A549 (cell line): Measurements from ENCODE around the gene CIAO3. TPM values are rescaled to one million over a fixed set of nuclear protein-coding genes. Genes with fewer than 3 reads are reported as not detected.

ENCODE experiments used
- ATAC-seq, 2 experiments: fragments of 200-7000 bp in 1 of 2; fragments of >200 bp in 1 of 2; cut with Nextera tagmentation in 1 of 2; cut with Tn5 transposase in 1 of 2; 3 replicates each; pipeline versions ENCODE4 v1.8.0 to v1.9.1; 2018 to 2020; ENCODE audit warnings: mild to moderate bottlenecking in 1 of 2, moderate library complexity in 1 of 2
- CTCF ChIA-PET: fragments of 300-600 bp; sonication (Branson Sonifier 250); formaldehyde crosslinking; extraction: SDS; loops from one replicate; lab custom pipeline; 2021; ENCODE audit warnings: antibody characterized with exemption, inconsistent platforms; lab: Yijun Ruan, JAX
- POLR2A ChIA-PET: fragments of 350-600 bp; formaldehyde crosslinking; extraction: SDS; loops from one replicate; lab custom pipeline; 2021; ENCODE audit warnings: antibody characterized with exemption, inconsistent platforms; lab: Yijun Ruan, JAX
- DNase-seq, 2 experiments: peaks; one replicate each; pipeline versions ENCODE4 v3.0.0 to v3.0.0-alpha.2; 2011 to 2016; ENCODE audit warnings: low read depth in 1 of 2, low spot score in 1 of 2
- FAIRE-seq: peaks from 2 replicates; lab custom pipeline; 2011; peaks lifted over from hg19 to GRCh38; lab: Jason Lieb, UNC
- H3K27ac ChIP-seq, 2 experiments: fragments of >200 bp; sonication (Bioruptor Twin); formaldehyde crosslinking; 3 replicates each; pipeline ENCODE4 v1.5.1; 2016 to 2017
- H3K4me1 ChIP-seq: fragments of >200 bp; sonication (Bioruptor Twin); formaldehyde crosslinking; 3 replicates; pipeline ENCODE4 v1.6.1; 2016
- H3K4me2 ChIP-seq: fragments of >200 bp; sonication (Bioruptor Twin); formaldehyde crosslinking; 3 replicates; pipeline ENCODE4 v1.6.1; 2016
- H3K4me3 ChIP-seq: fragments of >200 bp; sonication (Bioruptor Twin); formaldehyde crosslinking; 3 replicates; pipeline ENCODE4 v1.5.1; 2016
- H3K9me3 ChIP-seq: fragments of >200 bp; sonication (Bioruptor Twin); formaldehyde crosslinking; 3 replicates; pipeline ENCODE4 v1.6.1; 2016
- HDAC2 ChIP-seq: fragments of 200-600 bp; sonication (generic); IDR thresholded peaks from 2 replicates; pipeline ENCODE4 v1.6.1; 2016
- POLR2AphosphoS2 ChIP-seq: conservative IDR thresholded peaks from 2 replicates; pipeline ENCODE4 v1.6.1; 2012; ENCODE audit warnings: low read length, improper control_type of control experiment, inconsistent platforms
- RFX5 ChIP-seq: fragments of 450-650 bp; IDR thresholded peaks from 2 replicates; pipeline ENCODE4 v1.7.1; 2014; ENCODE audit warnings: antibody characterized with exemption, mild to moderate bottlenecking, moderate library complexity
- RNF2 ChIP-seq: fragments of 200-600 bp; sonication (generic); IDR thresholded peaks from 2 replicates; pipeline ENCODE4 v1.6.1; 2016; ENCODE audit warnings: low read depth, mild to moderate bottlenecking, antibody characterized with exemption, moderate library complexity, borderline replicate concordance
- SMC3 ChIP-seq: fragments of >200 bp; sonication (Bioruptor Twin); formaldehyde crosslinking; IDR thresholded peaks from 3 replicates; pipeline ENCODE4 v1.6.1; 2018; ENCODE audit warnings: inconsistent platforms
- ZSCAN20 ChIP-seq: fragments of 250-450 bp; sonication (Bioruptor Pico); IDR thresholded peaks from 2 replicates; pipeline ENCODE4 v1.8.0; 2022; ENCODE audit warnings: mild to moderate bottlenecking, moderate library complexity
- WGBS: methylation state at CpG from one replicate; pipeline ENCODE4 v1.1.6; 2017; ENCODE audit errors: missing lambda C conversion rate; 5-methylcytosine and 5-hydroxymethylcytosine counted together
- polyA plus RNA-seq, 4 experiments: library from polyadenylated mRNA; depleted of rRNA in 3 of 4; stranded (reverse); fragments of >200 nt; fragmentation: RNase III in 1 of 4; extraction: RNeasy Plus Mini Kit Qiagen cat#74134 plus additional on column Dnase treatment in 1 of 4; gene quantifications; 2 replicates in 3 of 4; 3 replicates in 1 of 4; pipeline ENCODE4 v1.2.3, GENCODE V29; 2011 to 2017
- TF ChIP-seq, protein P1 (sequence below): fragments of 450-650 bp; IDR thresholded peaks from 2 replicates; pipeline ENCODE4 v1.6.1; 2014; ENCODE audit warnings: antibody characterized with exemption
- TF ChIP-seq, protein P2 (sequence below): fragments of >200 bp; sonication (Bioruptor Twin); formaldehyde crosslinking; IDR thresholded peaks from 3 replicates; pipeline ENCODE4 v1.5.1; 2016
- TF ChIP-seq, protein P3 (sequence below): IDR thresholded peaks from 2 replicates; pipeline ENCODE4 v1.6.1; 2012
- TF ChIP-seq, protein P4 (sequence below): IDR thresholded peaks from 2 replicates; pipeline ENCODE4 v1.6.1; 2012
- TF ChIP-seq, protein P5 (sequence below): fragments of >200 bp; sonication (Bioruptor Twin); formaldehyde crosslinking; IDR thresholded peaks from 3 replicates; pipeline ENCODE4 v1.6.1; 2016

Gene CIAO3
- polyA plus RNA-seq, 2 of the 4 experiments (the other 2 are of a cell fraction) = 17.4 to 23.0 TPM

DNA sequence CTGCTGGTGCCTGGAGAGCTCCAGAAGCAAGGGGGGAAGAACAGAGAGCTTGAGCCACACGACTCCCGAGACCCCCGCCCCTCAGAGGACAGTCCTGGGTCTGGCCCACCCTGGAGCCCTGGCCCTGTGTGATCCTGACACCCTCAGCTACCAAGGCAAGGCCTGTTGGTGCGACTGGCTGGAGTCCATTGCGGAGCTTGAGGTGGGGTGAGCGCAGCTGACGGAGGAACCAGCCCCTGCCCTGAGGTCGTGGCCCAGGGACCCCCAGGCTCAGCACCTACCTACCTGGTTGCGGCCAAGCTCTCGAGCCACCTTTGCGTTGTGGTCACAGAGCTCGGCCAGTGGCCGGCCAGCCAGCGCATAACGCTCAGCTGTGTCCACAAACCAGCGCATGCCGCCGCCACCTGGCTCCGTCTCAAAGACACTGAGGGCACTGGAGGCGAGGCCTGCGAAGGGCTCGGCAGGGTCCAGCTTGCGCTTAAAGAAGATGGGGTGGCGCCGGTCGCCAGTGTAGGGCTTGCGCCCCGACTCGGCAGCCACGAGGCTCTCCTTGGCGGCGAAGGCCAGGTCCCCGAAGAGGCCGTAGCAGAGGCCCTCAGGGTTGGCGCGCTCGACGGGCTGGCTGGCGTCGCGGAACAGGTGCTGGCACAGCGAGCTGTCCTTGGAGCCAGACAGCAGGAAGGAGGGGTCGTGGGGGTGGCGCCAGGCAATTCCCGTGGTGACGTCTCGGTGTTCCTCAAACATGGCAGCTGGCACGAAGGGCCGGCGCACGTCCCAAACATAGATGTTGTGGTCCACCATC is 54.1 kb downstream of the CIAO3 start:
- no peak overlapping the region for H3K4me2 ChIP-seq
- no peak for FAIRE-seq
- TF ChIP-seq RNF2 = no peak
- ChIA-PET CTCF (interaction anchor here (0.7 to 4.8 kb wide), 18 partner anchors 9 to 98 kb away, joined by 3 to 32 read pairs (median 6); partner anchors contain the start of genes METRN, RHBDL1 and RHOT2), POLR2A (interaction anchor here (1.7 kb wide), 1 partner anchor 9 kb away, joined by 6 read pairs; no protein-coding TSS in a partner anchor)
- peaks cover 30% of the 10 kb centered on the region for H3K4me1 ChIP-seq
- no peak for DNase-seq
- no peak overlapping the region for H3K4me3 ChIP-seq
- H3K27ac ChIP-seq = no peak overlapping the region
- H3K9me3 ChIP-seq = no peaks in the 10 kb centered on the region
- WGBS = 90% methylated on average over 48 of the region's 51 CpGs
- no peak for ATAC-seq

DNA sequence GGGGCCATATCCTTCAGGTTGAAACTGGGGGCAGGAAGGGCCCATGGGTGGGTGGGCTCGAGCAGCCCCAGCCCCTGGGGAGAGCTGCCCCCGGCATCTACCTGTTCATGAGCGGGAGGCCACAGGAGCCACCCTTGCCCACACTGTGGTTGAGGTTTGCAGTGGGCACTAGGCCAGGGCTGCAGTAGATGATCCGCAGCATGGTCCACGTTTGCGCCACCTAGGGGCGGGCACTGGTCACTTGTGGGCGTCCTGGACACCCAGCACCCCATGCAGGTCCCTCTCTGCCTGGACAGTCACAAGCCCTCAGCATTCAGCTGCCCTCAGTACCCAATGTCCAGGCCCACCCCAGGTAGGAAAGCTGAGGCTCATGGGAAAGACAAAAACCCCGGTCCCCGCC is 54.8 kb downstream of the CIAO3 start:
- Histone ChIP-seq H3K9me3 (no peaks in the 10 kb centered on the region), H3K27ac (no peak overlapping the region), H3K4me3 (no peak overlapping the region), H3K4me2 (no peak overlapping the region), H3K4me1 (peaks cover 37% of the 10 kb centered on the region)
- ChIA-PET POLR2A (interaction anchor here (1.7 kb wide), 1 partner anchor 9 kb away, joined by 6 read pairs; no protein-coding TSS in a partner anchor), CTCF (interaction anchor here (0.7 to 4.8 kb wide), 17 partner anchors 9 to 99 kb away, joined by 3 to 32 read pairs (median 6); partner anchors contain the start of genes METRN, RHBDL1 and RHOT2)
- TF ChIP-seq, protein P1, sequence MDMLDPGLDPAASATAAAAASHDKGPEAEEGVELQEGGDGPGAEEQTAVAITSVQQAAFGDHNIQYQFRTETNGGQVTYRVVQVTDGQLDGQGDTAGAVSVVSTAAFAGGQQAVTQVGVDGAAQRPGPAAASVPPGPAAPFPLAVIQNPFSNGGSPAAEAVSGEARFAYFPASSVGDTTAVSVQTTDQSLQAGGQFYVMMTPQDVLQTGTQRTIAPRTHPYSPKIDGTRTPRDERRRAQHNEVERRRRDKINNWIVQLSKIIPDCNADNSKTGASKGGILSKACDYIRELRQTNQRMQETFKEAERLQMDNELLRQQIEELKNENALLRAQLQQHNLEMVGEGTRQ = no peak
- TF ChIP-seq ZSCAN20 (CRISPR knock-in tag) (no peak), SMC3 (no peak), RFX5 (no peak)
- TF ChIP-seq, protein P2, sequence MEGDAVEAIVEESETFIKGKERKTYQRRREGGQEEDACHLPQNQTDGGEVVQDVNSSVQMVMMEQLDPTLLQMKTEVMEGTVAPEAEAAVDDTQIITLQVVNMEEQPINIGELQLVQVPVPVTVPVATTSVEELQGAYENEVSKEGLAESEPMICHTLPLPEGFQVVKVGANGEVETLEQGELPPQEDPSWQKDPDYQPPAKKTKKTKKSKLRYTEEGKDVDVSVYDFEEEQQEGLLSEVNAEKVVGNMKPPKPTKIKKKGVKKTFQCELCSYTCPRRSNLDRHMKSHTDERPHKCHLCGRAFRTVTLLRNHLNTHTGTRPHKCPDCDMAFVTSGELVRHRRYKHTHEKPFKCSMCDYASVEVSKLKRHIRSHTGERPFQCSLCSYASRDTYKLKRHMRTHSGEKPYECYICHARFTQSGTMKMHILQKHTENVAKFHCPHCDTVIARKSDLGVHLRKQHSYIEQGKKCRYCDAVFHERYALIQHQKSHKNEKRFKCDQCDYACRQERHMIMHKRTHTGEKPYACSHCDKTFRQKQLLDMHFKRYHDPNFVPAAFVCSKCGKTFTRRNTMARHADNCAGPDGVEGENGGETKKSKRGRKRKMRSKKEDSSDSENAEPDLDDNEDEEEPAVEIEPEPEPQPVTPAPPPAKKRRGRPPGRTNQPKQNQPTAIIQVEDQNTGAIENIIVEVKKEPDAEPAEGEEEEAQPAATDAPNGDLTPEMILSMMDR = peak; percentile 60; the same call in 2 of the 3 replicates
- TF ChIP-seq, protein P3, sequence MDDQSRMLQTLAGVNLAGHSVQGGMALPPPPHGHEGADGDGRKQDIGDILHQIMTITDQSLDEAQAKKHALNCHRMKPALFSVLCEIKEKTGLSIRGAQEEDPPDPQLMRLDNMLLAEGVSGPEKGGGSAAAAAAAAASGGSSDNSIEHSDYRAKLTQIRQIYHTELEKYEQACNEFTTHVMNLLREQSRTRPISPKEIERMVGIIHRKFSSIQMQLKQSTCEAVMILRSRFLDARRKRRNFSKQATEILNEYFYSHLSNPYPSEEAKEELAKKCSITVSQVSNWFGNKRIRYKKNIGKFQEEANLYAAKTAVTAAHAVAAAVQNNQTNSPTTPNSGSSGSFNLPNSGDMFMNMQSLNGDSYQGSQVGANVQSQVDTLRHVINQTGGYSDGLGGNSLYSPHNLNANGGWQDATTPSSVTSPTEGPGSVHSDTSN = no peak
- TF ChIP-seq, protein P4, sequence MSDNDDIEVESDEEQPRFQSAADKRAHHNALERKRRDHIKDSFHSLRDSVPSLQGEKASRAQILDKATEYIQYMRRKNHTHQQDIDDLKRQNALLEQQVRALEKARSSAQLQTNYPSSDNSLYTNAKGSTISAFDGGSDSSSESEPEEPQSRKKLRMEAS = peak; percentile 48; the same call in 1 of the 2 replicates
- ATAC-seq = peak; percentile 5 to 53; a peak in 3 of 6 replicates
- FAIRE-seq = no peak
- DNase-seq = peak in 1 of 2 experiments; percentile 81
- 32% methylated on average over 9 of the region's 10 CpGs for WGBS

DNA sequence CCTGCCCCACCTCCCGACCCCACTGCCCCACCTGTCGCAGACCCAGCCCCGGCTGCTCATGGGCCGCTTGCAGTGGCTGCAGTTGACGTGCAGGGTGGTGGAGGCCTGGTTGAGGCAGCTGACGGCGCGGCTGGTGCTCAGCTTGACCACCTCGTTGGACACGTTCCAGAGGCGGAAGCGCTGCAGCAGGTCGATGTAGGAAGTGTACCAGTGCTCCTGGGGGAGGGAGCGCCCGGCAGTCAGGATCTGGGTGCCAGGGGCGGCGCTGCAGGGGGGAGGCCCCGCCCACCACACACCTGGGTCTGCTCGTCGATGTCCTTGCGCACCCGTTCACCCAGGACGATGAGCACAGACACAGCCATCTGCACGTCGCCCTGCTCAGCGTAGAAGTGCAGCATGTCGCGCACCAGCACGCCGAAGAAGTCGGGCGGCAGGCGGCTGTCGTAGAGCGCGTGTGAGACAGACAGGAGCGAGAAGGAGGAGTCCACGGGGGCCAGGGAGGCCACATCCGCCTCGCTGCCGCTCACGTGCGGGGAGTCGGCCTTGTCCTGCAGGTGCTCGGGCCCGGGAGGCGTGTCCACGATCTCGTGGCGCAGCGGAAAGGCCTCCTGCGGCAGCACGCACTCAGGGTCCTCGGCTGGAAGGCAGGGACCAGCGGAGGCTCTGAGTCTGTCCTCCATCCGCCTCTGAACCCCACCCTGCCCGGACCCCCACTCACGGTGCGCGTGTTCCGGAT is 55.7 kb downstream of the CIAO3 start:
- CTCF ChIA-PET = interaction anchor here (0.8 to 4.8 kb wide), 3 partner anchors 18 to 27 kb away, joined by 3 to 32 read pairs (median 11); partner anchors contain the start of gene RHOT2
- Histone ChIP-seq H3K9me3 (no peaks in the 10 kb centered on the region), H3K4me2 (peak overlapping the region; percentile 93), H3K4me3 (peak overlapping the region; percentile 76), H3K4me1 (peaks cover 37% of the 10 kb centered on the region), H3K27ac (peak overlapping the region; percentile 91 to 93)
- FAIRE-seq (no peak), DNase-seq (no peak), ATAC-seq (no peak)
- TF ChIP-seq HDAC2 (no peak), POLR2AphosphoS2 (no peak)
- TF ChIP-seq, protein P5, sequence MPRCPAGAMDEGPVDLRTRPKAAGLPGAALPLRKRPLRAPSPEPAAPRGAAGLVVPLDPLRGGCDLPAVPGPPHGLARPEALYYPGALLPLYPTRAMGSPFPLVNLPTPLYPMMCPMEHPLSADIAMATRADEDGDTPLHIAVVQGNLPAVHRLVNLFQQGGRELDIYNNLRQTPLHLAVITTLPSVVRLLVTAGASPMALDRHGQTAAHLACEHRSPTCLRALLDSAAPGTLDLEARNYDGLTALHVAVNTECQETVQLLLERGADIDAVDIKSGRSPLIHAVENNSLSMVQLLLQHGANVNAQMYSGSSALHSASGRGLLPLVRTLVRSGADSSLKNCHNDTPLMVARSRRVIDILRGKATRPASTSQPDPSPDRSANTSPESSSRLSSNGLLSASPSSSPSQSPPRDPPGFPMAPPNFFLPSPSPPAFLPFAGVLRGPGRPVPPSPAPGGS = no peak
- POLR2A ChIA-PET = interaction anchor here (1.7 kb wide), 1 partner anchor 10 kb away, joined by 6 read pairs; no protein-coding TSS in a partner anchor
- 94% methylated on average over 49 of the region's 61 CpGs for WGBS
